Measurements from ENCODE around the gene KIF18B.
A peak's percentile ranks its signal among the peaks of the same experiment; 100 is the strongest.

KIF18B gene

GRCh38 chr17:44917456-44917855 is 30.1 kb downstream of the KIF18B start:
- no peak for DNase-seq

- peak; percentile 74 for DNase-seq
These were observed 30.8 kb downstream of the KIF18B start for GRCh38 chr17:44916781-44917241.

- peak; percentile 58 for DNase-seq
These were observed 31.5 kb downstream of the KIF18B start for GRCh38 chr17:44915862-44916780.

- no peak for DNase-seq
These were observed 32.2 kb downstream of the KIF18B start, which contains the start of gene GFAP for GRCh38 chr17:44915321-44915726. Gene GFAP, minus strand, starts transcription at chr17:44915500. Its CDS starts 14 bp downstream, at chr17:44915486.

- DNase-seq, result no peak
These were observed 32.8 kb downstream of the KIF18B start for GRCh38 chr17:44914698-44915271.

GRCh38 chr17:44914148-44914547 is 33.4 kb downstream of the KIF18B start:
- DNase-seq, result no peak

GRCh38 chr17:44913676-44914075 is 33.9 kb downstream of the KIF18B start:
- no peak for DNase-seq

GRCh38 chr17:44912763-44913544 is 34.6 kb downstream of the KIF18B start:
- DNase-seq, result no peak

GRCh38 chr17:44911133-44912001 is 36.2 kb downstream of the KIF18B start:
- DNase-seq, result peak; percentile 12

- DNase-seq, result no peak
These were observed 37.1 kb downstream of the KIF18B start for GRCh38 chr17:44910231-44911106.

- DNase-seq, result peak; percentile 45
These were observed 37.9 kb downstream of the KIF18B start for GRCh38 chr17:44909681-44910144.

GRCh38 chr17:44908761-44909326 is 38.7 kb downstream of the KIF18B start:
- no peak for DNase-seq

GRCh38 chr17:44907729-44908470 is 39.7 kb downstream of the KIF18B start:
- no peak for DNase-seq

- no peak for DNase-seq
These were observed 40.5 kb downstream of the KIF18B start for GRCh38 chr17:44906763-44907728.

- peak; percentile 79 for DNase-seq
These were observed 41.4 kb downstream of the KIF18B start for GRCh38 chr17:44906010-44906646.

GRCh38 chr17:44905006-44906000 is 42.3 kb downstream of the KIF18B start:
- DNase-seq, result no peak
